Gastrocnemius medialis (tissue), 4 donors: ENCODE data around the gene UMODL1.

Experiments used
- POLR2A ChIP-seq, 2 donors: fragments of 450-650 bp; IDR thresholded peaks; one replicate each; pipeline ENCODE4 v1.6.1; 2017; ENCODE audit warnings: antibody characterized with exemption in 2 of 2, mild to moderate bottlenecking in 2 of 2, moderate library complexity in 2 of 2
- TF ChIP-seq, protein P1 (sequence below), 5 experiments: fragments of 450-650 bp in 3 of 5; fragments of 200-600 bp in 2 of 5; sonication (generic) in 2 of 5; IDR thresholded peaks in 4 of 5; conservative IDR thresholded peaks in 1 of 5; 1 replicate in 4 of 5; 2 replicates in 1 of 5; pipeline ENCODE4 v1.5.1; 2016 to 2019; ENCODE audit warnings: antibody characterized with exemption in 5 of 5, mild to moderate bottlenecking in 3 of 5, moderate library complexity in 3 of 5

- no peak for TF ChIP-seq POLR2A (IDR thresholded peaks at IDR 0.05)
- TF ChIP-seq, protein P1, sequence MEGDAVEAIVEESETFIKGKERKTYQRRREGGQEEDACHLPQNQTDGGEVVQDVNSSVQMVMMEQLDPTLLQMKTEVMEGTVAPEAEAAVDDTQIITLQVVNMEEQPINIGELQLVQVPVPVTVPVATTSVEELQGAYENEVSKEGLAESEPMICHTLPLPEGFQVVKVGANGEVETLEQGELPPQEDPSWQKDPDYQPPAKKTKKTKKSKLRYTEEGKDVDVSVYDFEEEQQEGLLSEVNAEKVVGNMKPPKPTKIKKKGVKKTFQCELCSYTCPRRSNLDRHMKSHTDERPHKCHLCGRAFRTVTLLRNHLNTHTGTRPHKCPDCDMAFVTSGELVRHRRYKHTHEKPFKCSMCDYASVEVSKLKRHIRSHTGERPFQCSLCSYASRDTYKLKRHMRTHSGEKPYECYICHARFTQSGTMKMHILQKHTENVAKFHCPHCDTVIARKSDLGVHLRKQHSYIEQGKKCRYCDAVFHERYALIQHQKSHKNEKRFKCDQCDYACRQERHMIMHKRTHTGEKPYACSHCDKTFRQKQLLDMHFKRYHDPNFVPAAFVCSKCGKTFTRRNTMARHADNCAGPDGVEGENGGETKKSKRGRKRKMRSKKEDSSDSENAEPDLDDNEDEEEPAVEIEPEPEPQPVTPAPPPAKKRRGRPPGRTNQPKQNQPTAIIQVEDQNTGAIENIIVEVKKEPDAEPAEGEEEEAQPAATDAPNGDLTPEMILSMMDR (IDR thresholded peaks at IDR 0.05 in 4 of 5, conservative IDR thresholded peaks at IDR 0.05 in 1 of 5), result no peak
Observed at GRCh38 chr21:42162831-42163510, 91.9 kb downstream of the UMODL1 start.
